ENCODE data around the gene ADRA2B.

DNA sequence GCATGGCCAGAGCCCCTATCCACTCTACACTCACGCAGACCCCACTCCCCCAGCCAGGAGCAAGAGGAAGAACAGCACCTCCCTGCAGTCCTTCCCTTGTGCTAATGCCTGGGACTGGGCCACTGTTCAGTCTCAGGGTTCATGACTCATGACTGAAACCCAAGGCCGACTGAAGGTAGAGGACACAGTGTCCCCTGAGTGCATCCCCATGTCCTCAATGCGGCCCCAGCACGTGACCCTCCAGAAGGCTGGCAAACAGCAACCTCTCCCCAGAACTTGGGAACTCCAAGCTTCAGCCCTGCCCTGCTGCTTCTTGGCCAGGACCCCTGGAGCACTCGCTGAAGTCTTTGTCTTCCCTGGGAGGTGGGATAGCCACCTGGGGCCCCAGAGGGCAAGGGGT is 6.0 kb upstream of the ADRA2B start:
- TF ChIP-seq, protein P1, sequence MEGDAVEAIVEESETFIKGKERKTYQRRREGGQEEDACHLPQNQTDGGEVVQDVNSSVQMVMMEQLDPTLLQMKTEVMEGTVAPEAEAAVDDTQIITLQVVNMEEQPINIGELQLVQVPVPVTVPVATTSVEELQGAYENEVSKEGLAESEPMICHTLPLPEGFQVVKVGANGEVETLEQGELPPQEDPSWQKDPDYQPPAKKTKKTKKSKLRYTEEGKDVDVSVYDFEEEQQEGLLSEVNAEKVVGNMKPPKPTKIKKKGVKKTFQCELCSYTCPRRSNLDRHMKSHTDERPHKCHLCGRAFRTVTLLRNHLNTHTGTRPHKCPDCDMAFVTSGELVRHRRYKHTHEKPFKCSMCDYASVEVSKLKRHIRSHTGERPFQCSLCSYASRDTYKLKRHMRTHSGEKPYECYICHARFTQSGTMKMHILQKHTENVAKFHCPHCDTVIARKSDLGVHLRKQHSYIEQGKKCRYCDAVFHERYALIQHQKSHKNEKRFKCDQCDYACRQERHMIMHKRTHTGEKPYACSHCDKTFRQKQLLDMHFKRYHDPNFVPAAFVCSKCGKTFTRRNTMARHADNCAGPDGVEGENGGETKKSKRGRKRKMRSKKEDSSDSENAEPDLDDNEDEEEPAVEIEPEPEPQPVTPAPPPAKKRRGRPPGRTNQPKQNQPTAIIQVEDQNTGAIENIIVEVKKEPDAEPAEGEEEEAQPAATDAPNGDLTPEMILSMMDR (IDR thresholded peaks at IDR 0.05) = no peak
- TF ChIP-seq EP300 (IDR thresholded peaks at IDR 0.05) = no peak
- no peak for TF ChIP-seq POLR2A (IDR thresholded peaks at IDR 0.05)
- no peak for TF ChIP-seq POLR2AphosphoS5 (IDR thresholded peaks at IDR 0.05)

Data from upper lobe of left lung (tissue), 4 donors.